Measurements from ENCODE around the gene EXOSC5.

The EXOSC5 gene

DNA sequence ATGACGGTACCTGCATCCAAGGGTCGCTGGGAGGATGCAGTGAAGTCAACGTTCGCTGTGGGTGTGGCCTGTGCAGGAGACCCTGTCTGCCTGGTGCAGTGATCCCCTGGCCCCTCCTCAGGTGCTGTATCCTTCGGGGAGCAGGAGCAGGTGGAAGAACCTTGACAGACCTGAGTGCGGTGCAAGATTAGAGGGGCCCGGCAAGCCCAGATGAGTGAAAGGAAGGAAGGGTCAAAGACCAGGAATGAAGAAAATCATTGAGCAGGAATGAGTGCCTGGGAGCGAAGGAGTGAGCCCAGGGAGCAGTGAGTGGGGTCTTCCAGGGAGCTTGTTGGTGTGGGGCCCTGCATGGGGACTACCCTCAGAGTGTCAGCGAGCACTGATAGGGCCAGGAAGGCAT is 17.3 kb upstream of the EXOSC5 start:
- CTCF ChIA-PET: interaction anchor here (1.4 kb wide), 1 partner anchor 30 kb away, joined by 3 read pairs; no protein-coding TSS in a partner anchor
- POLR2A ChIA-PET: no interaction called here
- no peak for DNase-seq (ENCODE audit: extremely low spot score)
- TF ChIP-seq, protein P1, sequence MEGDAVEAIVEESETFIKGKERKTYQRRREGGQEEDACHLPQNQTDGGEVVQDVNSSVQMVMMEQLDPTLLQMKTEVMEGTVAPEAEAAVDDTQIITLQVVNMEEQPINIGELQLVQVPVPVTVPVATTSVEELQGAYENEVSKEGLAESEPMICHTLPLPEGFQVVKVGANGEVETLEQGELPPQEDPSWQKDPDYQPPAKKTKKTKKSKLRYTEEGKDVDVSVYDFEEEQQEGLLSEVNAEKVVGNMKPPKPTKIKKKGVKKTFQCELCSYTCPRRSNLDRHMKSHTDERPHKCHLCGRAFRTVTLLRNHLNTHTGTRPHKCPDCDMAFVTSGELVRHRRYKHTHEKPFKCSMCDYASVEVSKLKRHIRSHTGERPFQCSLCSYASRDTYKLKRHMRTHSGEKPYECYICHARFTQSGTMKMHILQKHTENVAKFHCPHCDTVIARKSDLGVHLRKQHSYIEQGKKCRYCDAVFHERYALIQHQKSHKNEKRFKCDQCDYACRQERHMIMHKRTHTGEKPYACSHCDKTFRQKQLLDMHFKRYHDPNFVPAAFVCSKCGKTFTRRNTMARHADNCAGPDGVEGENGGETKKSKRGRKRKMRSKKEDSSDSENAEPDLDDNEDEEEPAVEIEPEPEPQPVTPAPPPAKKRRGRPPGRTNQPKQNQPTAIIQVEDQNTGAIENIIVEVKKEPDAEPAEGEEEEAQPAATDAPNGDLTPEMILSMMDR (IDR thresholded peaks at IDR 0.05; ENCODE audit: control extremely low read depth, extremely low read depth, low read depth, missing control alignments): no peak

DNA sequence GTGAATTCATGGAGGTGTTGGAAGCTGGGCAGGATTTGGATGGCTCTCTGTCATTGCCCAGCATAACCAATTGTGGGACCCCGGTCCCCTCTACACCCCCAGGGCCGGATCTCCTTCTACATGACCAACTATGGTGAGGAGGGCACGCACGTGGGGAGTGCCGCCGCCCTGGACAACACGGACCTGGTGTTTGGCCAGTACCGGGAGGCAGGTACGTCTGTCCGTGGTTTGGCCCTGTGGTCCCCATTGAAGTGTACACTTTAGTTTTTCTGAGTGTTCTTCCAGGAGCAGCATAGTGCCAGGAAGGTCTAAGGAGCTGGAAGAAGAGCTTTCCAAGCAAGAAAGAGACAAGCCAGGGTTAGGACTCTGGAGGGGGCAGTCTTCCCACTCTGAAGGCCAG is 16.8 kb upstream of the EXOSC5 start:
- ChIA-PET CTCF (interaction anchor here (1.4 kb wide), 1 partner anchor 29 kb away, joined by 3 read pairs; no protein-coding TSS in a partner anchor), POLR2A (no interaction called here)
- no peak for DNase-seq (ENCODE audit: extremely low spot score)
- TF ChIP-seq, protein P1 (IDR thresholded peaks at IDR 0.05; ENCODE audit: control extremely low read depth, extremely low read depth, low read depth, missing control alignments): no peak

DNA sequence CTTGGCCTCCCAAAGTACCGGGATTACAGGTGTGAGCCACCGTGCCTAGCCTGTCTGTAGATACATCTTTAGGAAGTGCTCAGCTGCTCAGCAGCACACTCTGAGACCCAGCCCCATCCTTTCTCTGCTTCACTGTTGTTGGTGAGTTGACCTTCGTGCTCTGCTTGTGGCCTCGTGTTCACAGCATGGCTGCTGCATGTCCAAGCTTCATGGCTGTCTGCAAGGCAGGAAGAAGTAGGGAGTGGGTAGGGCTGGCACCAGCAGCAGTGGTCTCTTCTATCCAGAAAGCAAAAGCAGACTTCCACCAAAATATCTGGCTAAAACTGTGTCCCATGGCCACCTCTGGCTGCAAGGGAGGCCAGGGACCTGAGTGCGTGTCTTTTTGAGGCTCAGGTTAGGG is 15.8 kb upstream of the EXOSC5 start:
- TF ChIP-seq, protein P1 (IDR thresholded peaks at IDR 0.05; ENCODE audit: control extremely low read depth, extremely low read depth, low read depth, missing control alignments): no peak
- ChIA-PET CTCF (no interaction called here), POLR2A (no interaction called here)
- DNase-seq (ENCODE audit: extremely low spot score): no peak

GRCh38 chr19:41411968-41412265 is 14.8 kb upstream of the EXOSC5 start:
- TF ChIP-seq, protein P1 (IDR thresholded peaks at IDR 0.05; ENCODE audit: control extremely low read depth, extremely low read depth, low read depth, missing control alignments): no peak
- ChIA-PET POLR2A (no interaction called here), CTCF (interaction anchor here (1.2 kb wide), 1 partner anchor 20 kb away, joined by 3 read pairs; no protein-coding TSS in a partner anchor)
- DNase-seq (ENCODE audit: extremely low spot score): no peak

DNA sequence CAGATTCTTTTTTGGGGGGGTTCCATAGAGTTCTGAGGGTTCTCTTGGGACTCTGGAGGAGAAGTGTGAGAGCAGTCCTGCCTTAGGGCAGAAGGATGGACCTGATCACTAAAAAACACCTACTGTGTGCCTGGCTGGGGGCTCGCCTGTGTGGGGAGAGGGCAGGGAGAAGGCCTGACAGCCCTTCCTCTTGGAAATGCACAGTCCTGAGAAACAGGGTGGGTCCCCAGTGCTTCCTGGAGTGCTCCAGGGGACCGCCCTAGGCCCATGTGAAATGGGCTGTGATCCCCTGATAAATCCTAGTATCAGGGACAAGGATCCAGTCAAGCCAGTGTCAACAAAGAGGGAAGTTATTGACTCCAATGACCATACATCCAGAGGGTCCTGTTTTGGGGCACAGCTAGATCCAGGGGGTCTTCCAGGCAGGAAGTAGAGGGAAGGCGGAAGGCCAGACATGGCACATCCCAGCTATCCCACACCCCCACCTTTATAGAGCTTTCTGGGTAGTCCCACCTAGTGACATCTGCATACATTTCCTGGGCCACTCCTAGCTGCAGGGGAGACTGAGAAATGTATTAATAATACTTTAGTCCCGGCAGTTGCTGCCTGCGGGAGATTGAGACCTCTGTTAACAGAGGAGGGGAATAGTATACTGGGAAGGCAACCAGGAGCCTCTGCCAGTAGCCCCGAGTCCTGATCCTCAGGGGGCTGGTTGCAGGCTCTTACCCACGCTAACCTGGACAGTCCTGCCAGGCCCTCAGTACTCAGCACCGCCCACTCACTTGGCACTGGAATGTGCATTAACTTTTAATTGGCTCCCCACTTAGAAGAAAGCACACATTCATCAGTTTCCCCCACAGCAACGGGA is 14.2 kb upstream of the EXOSC5 start:
- DNase-seq (ENCODE audit: extremely low spot score): no peak
- CTCF ChIA-PET: interaction anchor here (1.2 kb wide), 1 partner anchor 21 kb away, joined by 3 read pairs; no protein-coding TSS in a partner anchor
- TF ChIP-seq, protein P1 (IDR thresholded peaks at IDR 0.05; ENCODE audit: control extremely low read depth, extremely low read depth, low read depth, missing control alignments): no peak
- POLR2A ChIA-PET: no interaction called here

- DNase-seq (ENCODE audit: extremely low spot score): no peak
- CTCF ChIA-PET: interaction anchor here (0.8 to 2.8 kb wide), 3 partner anchors 8 to 160 kb away, joined by 3 to 8 read pairs (median 3); no protein-coding TSS in a partner anchor
- POLR2A ChIA-PET: interaction anchor here (0.7 to 0.8 kb wide), 2 partner anchors 159 to 167 kb away, joined by 5 to 7 read pairs; no protein-coding TSS in a partner anchor
- TF ChIP-seq, protein P1 (IDR thresholded peaks at IDR 0.05; ENCODE audit: control extremely low read depth, extremely low read depth, low read depth, missing control alignments): no peak
These were observed 13.3 kb upstream of the EXOSC5 start for GRCh38 chr19:41410336-41411054.

Data from GM10248 (cell line).